HEK293 (cell line): ENCODE measurements around the gene ARHGDIB.

Source experiments
- CTCF ChIA-PET: fragments of 350-600 bp; formaldehyde crosslinking; extraction: SDS; loops from one replicate; lab custom pipeline; 2021; ENCODE audit warnings: antibody characterized with exemption; lab: Yijun Ruan, JAX
- POLR2A ChIA-PET: fragments of 300-600 bp; formaldehyde crosslinking; extraction: SDS; loops from one replicate; lab custom pipeline; 2020; ENCODE audit warnings: antibody characterized with exemption, inconsistent platforms; lab: Yijun Ruan, JAX
- H3K27ac ChIP-seq: fragments of 200-500 bp; sonication (Bioruptor generic); 2 replicates; pipeline ENCODE4 v1.5.1; 2014; ENCODE audit warnings: low read depth, low read length, control low read depth, inconsistent platforms; ENCODE audit errors: extremely low read depth
- H3K36me3 ChIP-seq, 2 experiments: fragments of 200-500 bp in 1 of 2; sonication (Bioruptor generic) in 1 of 2; 1 replicate in 1 of 2; 2 replicates in 1 of 2; pipeline ENCODE4 v1.5.1; 2014 to 2017; ENCODE audit warnings: inconsistent platforms in 2 of 2, low read length in 2 of 2; ENCODE audit not compliant: control insufficient read depth in 2 of 2, insufficient read depth in 1 of 2
- H3K4me1 ChIP-seq: fragments of 200-500 bp; sonication (Bioruptor generic); 2 replicates; pipeline ENCODE4 v1.5.1; 2014; ENCODE audit warnings: mild to moderate bottlenecking, low read length, inconsistent platforms; ENCODE audit not compliant: control insufficient read depth, insufficient read depth
- H3K4me3 ChIP-seq: 2 replicates; pipeline ENCODE4 v1.5.1; 2011; ENCODE audit warnings: low read depth, mild to moderate bottlenecking, control low read depth, low read length, moderate library complexity
- H3K9me3 ChIP-seq: fragments of 200-500 bp; sonication (Bioruptor generic); 2 replicates; pipeline ENCODE4 v1.5.1; 2014; ENCODE audit warnings: low read depth, low read length, inconsistent platforms; ENCODE audit not compliant: control insufficient read depth, insufficient read depth
- FEZF1 ChIP-seq: fragments of 450-650 bp; formaldehyde crosslinking; IDR thresholded peaks from 2 replicates; pipeline ENCODE4 v1.5.1; 2016; ENCODE audit warnings: missing biosample characterization, missing genetic modification characterization
- GFI1B ChIP-seq: fragments of 450-650 bp; formaldehyde crosslinking; IDR thresholded peaks from 2 replicates; pipeline ENCODE4 v1.5.1; 2016; ENCODE audit warnings: missing biosample characterization, missing genetic modification characterization
- GLI2 ChIP-seq: fragments of 450-650 bp; formaldehyde crosslinking; IDR thresholded peaks from 2 replicates; pipeline ENCODE4; 2017; ENCODE audit warnings: missing biosample characterization, missing genetic modification characterization, low read depth, borderline replicate concordance
- KLF16 ChIP-seq: fragments of 450-650 bp; formaldehyde crosslinking; IDR thresholded peaks from 2 replicates; pipeline ENCODE4 v1.5.1; 2017; ENCODE audit warnings: missing biosample characterization, missing genetic modification characterization
- KLF7 ChIP-seq: fragments of 450-650 bp; formaldehyde crosslinking; IDR thresholded peaks from 2 replicates; pipeline ENCODE4 v1.5.1; 2016; ENCODE audit warnings: missing biosample characterization, missing genetic modification characterization, borderline replicate concordance
- MYNN ChIP-seq: fragments of 450-650 bp; formaldehyde crosslinking; IDR thresholded peaks from 2 replicates; pipeline ENCODE4 v1.5.1; 2016; ENCODE audit warnings: missing biosample characterization, missing genetic modification characterization, borderline replicate concordance
- SALL2 ChIP-seq: fragments of 450-650 bp; formaldehyde crosslinking; IDR thresholded peaks from 2 replicates; pipeline ENCODE4 v1.5.0; 2017; ENCODE audit warnings: missing biosample characterization, mild to moderate bottlenecking, missing genetic modification characterization, borderline replicate concordance
- SCRT2 ChIP-seq: fragments of 450-650 bp; formaldehyde crosslinking; IDR thresholded peaks from 2 replicates; pipeline ENCODE4 v1.5.1; 2016; ENCODE audit warnings: missing biosample characterization, missing genetic modification characterization
- ZNF114 ChIP-seq: fragments of 450-650 bp; formaldehyde crosslinking; IDR thresholded peaks from 2 replicates; pipeline ENCODE4 v1.5.0; 2017; ENCODE audit warnings: missing biosample characterization, missing genetic modification characterization
- ZNF155 ChIP-seq: fragments of 450-650 bp; formaldehyde crosslinking; IDR thresholded peaks from 2 replicates; pipeline ENCODE4 v1.5.1; 2016; ENCODE audit warnings: missing biosample characterization, missing genetic modification characterization
- ZNF202 ChIP-seq: fragments of 450-650 bp; formaldehyde crosslinking; IDR thresholded peaks from 2 replicates; pipeline ENCODE4 v1.5.1; 2016; ENCODE audit warnings: missing biosample characterization, missing genetic modification characterization, borderline replicate concordance
- ZNF23 ChIP-seq: fragments of 450-650 bp; formaldehyde crosslinking; IDR thresholded peaks from 2 replicates; pipeline ENCODE4 v1.5.1; 2016; ENCODE audit warnings: missing biosample characterization, missing genetic modification characterization, borderline replicate concordance
- ZNF26 ChIP-seq: fragments of 450-650 bp; formaldehyde crosslinking; IDR thresholded peaks from 2 replicates; pipeline ENCODE4 v1.5.1; 2016; ENCODE audit warnings: missing biosample characterization, missing genetic modification characterization
- ZNF398 ChIP-seq: fragments of 450-650 bp; formaldehyde crosslinking; IDR thresholded peaks from 2 replicates; pipeline ENCODE4 v1.5.1; 2017; ENCODE audit warnings: missing biosample characterization, missing genetic modification characterization
- ZNF473 ChIP-seq: fragments of 450-650 bp; formaldehyde crosslinking; IDR thresholded peaks from 2 replicates; pipeline ENCODE4 v1.5.1; 2017; ENCODE audit warnings: missing biosample characterization, missing genetic modification characterization
- ZNF560 ChIP-seq: fragments of 450-650 bp; formaldehyde crosslinking; IDR thresholded peaks from 2 replicates; pipeline ENCODE4 v1.5.1; 2017; ENCODE audit warnings: missing biosample characterization, missing genetic modification characterization, borderline replicate concordance
- ZSCAN16 ChIP-seq: fragments of 450-650 bp; formaldehyde crosslinking; IDR thresholded peaks from 2 replicates; pipeline ENCODE4 v1.5.1; 2016; ENCODE audit warnings: missing biosample characterization, missing genetic modification characterization
- TF ChIP-seq, protein P1 (sequence below): fragments of 450-650 bp; formaldehyde crosslinking; IDR thresholded peaks from 2 replicates; pipeline ENCODE4 v1.5.1; 2017; ENCODE audit warnings: missing biosample characterization, missing genetic modification characterization
- TF ChIP-seq, protein P2 (sequence below): fragments of 450-650 bp; formaldehyde crosslinking; IDR thresholded peaks from 2 replicates; pipeline ENCODE4 v1.5.1; 2017; ENCODE audit warnings: missing biosample characterization, missing genetic modification characterization

The ARHGDIB gene

GRCh38 chr12:14937014-14937413, 24.4 kb downstream of the ARHGDIB start:
- CTCF ChIA-PET: interaction anchor here (0.6 to 1.2 kb wide), 4 partner anchors 48 to 563 kb away, joined by 3 to 4 read pairs (median 4); no protein-coding TSS in a partner anchor
- Histone ChIP-seq H3K4me1 (no peaks in the 10 kb centered on the region), H3K4me3 (no peak overlapping the region)
- TF ChIP-seq ZNF398 (tag by site-specific recombination): no peak
- no peak for TF ChIP-seq KLF16
- no peak for TF ChIP-seq KLF7 (tag by site-specific recombination)
- no peak for TF ChIP-seq SALL2 (tag by site-specific recombination)
- TF ChIP-seq ZNF114 (tag by site-specific recombination): no peak
- no peak for TF ChIP-seq FEZF1 (tag by site-specific recombination)
- no peak for TF ChIP-seq ZNF23
- TF ChIP-seq ZNF473: no peak
- no peak for TF ChIP-seq ZNF560 (tag by site-specific recombination)
- TF ChIP-seq ZNF26 (tag by site-specific recombination): no peak
- no peak for TF ChIP-seq ZSCAN16 (tag by site-specific recombination)
- no peak for TF ChIP-seq ZNF155 (tag by site-specific recombination)
- TF ChIP-seq GLI2 (tag by site-specific recombination): no peak
- TF ChIP-seq, protein P1, sequence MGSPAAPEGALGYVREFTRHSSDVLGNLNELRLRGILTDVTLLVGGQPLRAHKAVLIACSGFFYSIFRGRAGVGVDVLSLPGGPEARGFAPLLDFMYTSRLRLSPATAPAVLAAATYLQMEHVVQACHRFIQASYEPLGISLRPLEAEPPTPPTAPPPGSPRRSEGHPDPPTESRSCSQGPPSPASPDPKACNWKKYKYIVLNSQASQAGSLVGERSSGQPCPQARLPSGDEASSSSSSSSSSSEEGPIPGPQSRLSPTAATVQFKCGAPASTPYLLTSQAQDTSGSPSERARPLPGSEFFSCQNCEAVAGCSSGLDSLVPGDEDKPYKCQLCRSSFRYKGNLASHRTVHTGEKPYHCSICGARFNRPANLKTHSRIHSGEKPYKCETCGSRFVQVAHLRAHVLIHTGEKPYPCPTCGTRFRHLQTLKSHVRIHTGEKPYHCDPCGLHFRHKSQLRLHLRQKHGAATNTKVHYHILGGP (tag by site-specific recombination): no peak
- no peak for TF ChIP-seq SCRT2 (tag by site-specific recombination)
- no peak for TF ChIP-seq GFI1B (tag by site-specific recombination)
- TF ChIP-seq, protein P2, sequence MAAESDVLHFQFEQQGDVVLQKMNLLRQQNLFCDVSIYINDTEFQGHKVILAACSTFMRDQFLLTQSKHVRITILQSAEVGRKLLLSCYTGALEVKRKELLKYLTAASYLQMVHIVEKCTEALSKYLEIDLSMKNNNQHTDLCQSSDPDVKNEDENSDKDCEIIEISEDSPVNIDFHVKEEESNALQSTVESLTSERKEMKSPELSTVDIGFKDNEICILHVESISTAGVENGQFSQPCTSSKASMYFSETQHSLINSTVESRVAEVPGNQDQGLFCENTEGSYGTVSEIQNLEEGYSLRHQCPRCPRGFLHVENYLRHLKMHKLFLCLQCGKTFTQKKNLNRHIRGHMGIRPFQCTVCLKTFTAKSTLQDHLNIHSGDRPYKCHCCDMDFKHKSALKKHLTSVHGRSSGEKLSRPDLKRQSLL (tag by site-specific recombination): no peak
- no peak for TF ChIP-seq MYNN (tag by site-specific recombination)
- TF ChIP-seq, all 188 proteins: peak for 0
- Histone ChIP-seq H3K36me3 (no peaks in the 10 kb centered on the region), H3K27ac (no peak overlapping the region), H3K9me3 (no peaks in the 10 kb centered on the region)
- POLR2A ChIA-PET: no interaction called here

DNA sequence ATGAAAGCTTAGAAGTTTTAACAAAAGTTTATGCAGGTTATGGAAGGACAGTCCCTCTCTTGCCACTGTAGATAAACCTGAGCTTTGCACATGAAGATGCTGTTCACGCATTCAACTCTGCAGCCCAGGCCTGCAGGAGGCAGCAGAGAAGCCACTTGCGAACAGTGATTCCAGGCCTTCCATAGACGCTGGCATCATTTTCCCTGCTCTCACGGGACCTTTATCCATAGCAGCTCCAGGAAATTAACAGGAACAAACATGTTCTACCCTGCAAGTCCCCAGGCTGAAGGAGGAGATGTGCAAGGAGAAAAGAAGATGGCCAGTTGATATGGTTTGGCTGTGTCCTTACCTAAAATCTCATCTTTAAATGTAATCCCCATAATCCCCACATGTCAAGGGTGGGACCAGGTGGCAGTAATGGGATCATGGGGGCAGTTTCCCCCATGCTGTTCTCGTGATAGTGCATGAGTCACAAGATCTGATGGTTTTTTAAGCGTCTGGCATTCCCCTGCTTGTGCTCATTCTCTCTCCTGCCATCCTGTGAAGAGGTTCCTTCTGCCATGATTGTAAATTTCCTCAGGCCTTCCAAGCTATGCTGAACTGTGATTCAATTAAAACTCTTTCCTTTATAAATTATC, 25.1 kb downstream of the ARHGDIB start:
- H3K4me1 ChIP-seq: no peaks in the 10 kb centered on the region
- POLR2A ChIA-PET: no interaction called here
- no peak for TF ChIP-seq ZNF202 (tag by site-specific recombination)
- CTCF ChIA-PET: interaction anchor here (0.7 to 1.2 kb wide), 4 partner anchors 9 to 75 kb away, joined by 3 to 4 read pairs (median 3); no protein-coding TSS in a partner anchor
- no peaks in the 10 kb centered on the region for H3K9me3 ChIP-seq
- no peak overlapping the region for H3K4me3 ChIP-seq
- no peaks in the 10 kb centered on the region for H3K36me3 ChIP-seq
- no peak overlapping the region for H3K27ac ChIP-seq
